NCI-H2196 treated with DMSO at 0.1 percent for 48 hours (cell line): ENCODE measurements around the gene ASZ1.

ENCODE experiments used
- DNase-seq: peaks from one replicate; lab custom pipeline; 2025; ENCODE audit not compliant: unreplicated experiment; lab: John Stamatoyannopoulos, UW

ASZ1 gene

GRCh38 chr7:117347962-117348672 lies 79.2 kb downstream of the ASZ1 start:
- no peak for DNase-seq

- DNase-seq = no peak
These were observed 79.8 kb downstream of the ASZ1 start for GRCh38 chr7:117347480-117347879.

GRCh38 chr7:117346161-117346560 lies 81.1 kb downstream of the ASZ1 start:
- no peak for DNase-seq

GRCh38 chr7:117338020-117338419 lies 89.3 kb downstream of the ASZ1 start:
- no peak for DNase-seq

- no peak for DNase-seq
These were observed 94.1 kb downstream of the ASZ1 start for GRCh38 chr7:117333168-117333567.

- no peak for DNase-seq
These were observed 95.3 kb downstream of the ASZ1 start for GRCh38 chr7:117332031-117332430.

GRCh38 chr7:117325836-117326235 lies 101.5 kb downstream of the ASZ1 start:
- DNase-seq = no peak

- no peak for DNase-seq
These were observed 102.3 kb downstream of the ASZ1 start for GRCh38 chr7:117324960-117325359.

GRCh38 chr7:117323851-117324711 lies 103.2 kb downstream of the ASZ1 start:
- DNase-seq = no peak

- no peak for DNase-seq
These were observed 103.9 kb downstream of the ASZ1 start for GRCh38 chr7:117323305-117323850.

GRCh38 chr7:117322741-117323304 lies 104.5 kb downstream of the ASZ1 start, which contains the start of gene WNT2:
Gene WNT2, minus strand, starts transcription at chr7:117323058. Its CDS starts 69 bp downstream, at chr7:117322989.
- DNase-seq = no peak

GRCh38 chr7:117320523-117320922 lies 106.8 kb downstream of the ASZ1 start:
- DNase-seq = no peak

GRCh38 chr7:117319181-117319580 lies 108.1 kb downstream of the ASZ1 start:
- no peak for DNase-seq

- no peak for DNase-seq
These were observed 113.7 kb downstream of the ASZ1 start for GRCh38 chr7:117313582-117313981.
